ENCODE results near the gene PTPN23.

Gene PTPN23

GRCh38 chr3:47380601-47381316 lies at the start of gene PTPN23:
Gene PTPN23 (plus strand): TSS chr3:47381021. CDS start chr3:47381097, 76 bp downstream.
- TF ChIP-seq CTCF (IDR thresholded peaks at IDR 0.05; ENCODE audit: borderline replicate concordance, insufficient read depth, low read depth, low read length) = no peak
- peak within 1 kb of the TSS; percentile 96 for H3K4me3 ChIP-seq (ENCODE audit: low read depth, low read length)

GRCh38 chr3:47333907-47334306 lies 46.9 kb upstream of the PTPN23 start:
- TF ChIP-seq CTCF (IDR thresholded peaks at IDR 0.05; ENCODE audit: borderline replicate concordance, insufficient read depth, low read depth, low read length) = no peak

GRCh38 chr3:47337656-47338055 lies 43.2 kb upstream of the PTPN23 start:
- TF ChIP-seq CTCF (IDR thresholded peaks at IDR 0.05; ENCODE audit: borderline replicate concordance, insufficient read depth, low read depth, low read length) = no peak
- H3K4me3 ChIP-seq (ENCODE audit: low read depth, low read length) = no peak overlapping the region

More at GRCh38 chr3:47333907-47334306, 46.9 kb upstream of the PTPN23 start:
- H3K4me3 ChIP-seq (ENCODE audit: low read depth, low read length) = no peak overlapping the region

GRCh38 chr3:47339951-47340350 lies 40.9 kb upstream of the PTPN23 start:
- no peak for TF ChIP-seq CTCF (IDR thresholded peaks at IDR 0.05; ENCODE audit: borderline replicate concordance, insufficient read depth, low read depth, low read length)
- H3K4me3 ChIP-seq (ENCODE audit: low read depth, low read length) = no peak overlapping the region

GRCh38 chr3:47340866-47341265 lies 40.0 kb upstream of the PTPN23 start:
- no peak for TF ChIP-seq CTCF (IDR thresholded peaks at IDR 0.05; ENCODE audit: borderline replicate concordance, insufficient read depth, low read depth, low read length)
- H3K4me3 ChIP-seq (ENCODE audit: low read depth, low read length) = no peak overlapping the region

GRCh38 chr3:47342151-47342550 lies 38.7 kb upstream of the PTPN23 start:
- H3K4me3 ChIP-seq (ENCODE audit: low read depth, low read length) = no peak overlapping the region
- TF ChIP-seq CTCF (IDR thresholded peaks at IDR 0.05; ENCODE audit: borderline replicate concordance, insufficient read depth, low read depth, low read length) = no peak

- TF ChIP-seq CTCF (IDR thresholded peaks at IDR 0.05; ENCODE audit: borderline replicate concordance, insufficient read depth, low read depth, low read length) = no peak
- H3K4me3 ChIP-seq (ENCODE audit: low read depth, low read length) = no peak overlapping the region
Measured at GRCh38 chr3:47342812-47343211, 38.0 kb upstream of the PTPN23 start.
